HG03442 (cell line): ENCODE results near the gene ALDH1L1.

Experiments used
- ATAC-seq: cut with Tn5 transposase; IDR thresholded peaks from one replicate; pipeline ENCODE4 v1.9.1; 2021; ENCODE audit warnings: mild to moderate bottlenecking, moderate library complexity; ENCODE audit not compliant: unreplicated experiment

The ALDH1L1 gene

DNA sequence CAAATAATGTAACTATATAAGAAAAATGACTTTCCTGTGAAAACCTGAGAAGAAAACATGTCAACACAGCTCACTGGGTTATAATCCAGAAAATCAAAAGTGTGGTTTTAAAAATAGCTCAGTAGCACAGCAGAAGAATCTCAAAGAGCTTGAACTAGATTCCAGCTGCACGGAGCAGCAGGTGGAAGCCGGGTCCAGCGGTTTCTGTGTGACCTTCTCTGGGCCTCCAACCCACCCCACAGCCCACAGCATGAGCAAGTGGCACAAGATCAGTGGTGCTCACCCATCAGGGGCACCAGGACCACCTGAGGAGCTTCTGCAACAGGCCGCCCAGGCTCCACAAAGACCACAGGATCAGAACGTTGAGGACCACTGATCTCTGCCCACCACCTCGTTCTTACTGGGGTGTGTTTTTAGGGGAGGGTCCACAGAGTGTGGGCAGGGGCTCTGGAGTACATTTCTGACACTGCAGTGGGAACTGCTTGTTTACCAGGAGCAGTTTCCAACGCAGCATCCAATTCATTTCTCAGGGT is 119.7 kb downstream of the ALDH1L1 start:
- ATAC-seq, result no peak

DNA sequence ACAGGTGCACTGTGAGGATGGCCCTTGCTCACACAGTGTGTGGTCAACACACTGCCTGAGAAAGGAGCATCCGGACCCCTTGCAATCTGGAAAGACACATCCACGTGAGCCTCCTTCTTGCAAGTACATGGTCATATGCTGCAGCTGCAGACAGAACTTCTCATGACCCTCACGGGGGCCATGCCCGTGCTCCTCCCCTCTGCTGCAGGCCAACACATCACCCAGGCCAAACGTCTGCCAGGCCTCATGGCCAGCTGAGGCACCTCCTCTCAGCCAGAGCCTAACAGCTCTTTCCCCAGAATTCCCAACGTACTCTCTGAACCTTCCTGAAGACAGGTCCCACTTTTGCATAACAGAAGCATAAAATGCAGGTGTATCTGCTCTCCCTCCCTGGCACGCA is 121.7 kb downstream of the ALDH1L1 start:
- ATAC-seq, result no peak

DNA sequence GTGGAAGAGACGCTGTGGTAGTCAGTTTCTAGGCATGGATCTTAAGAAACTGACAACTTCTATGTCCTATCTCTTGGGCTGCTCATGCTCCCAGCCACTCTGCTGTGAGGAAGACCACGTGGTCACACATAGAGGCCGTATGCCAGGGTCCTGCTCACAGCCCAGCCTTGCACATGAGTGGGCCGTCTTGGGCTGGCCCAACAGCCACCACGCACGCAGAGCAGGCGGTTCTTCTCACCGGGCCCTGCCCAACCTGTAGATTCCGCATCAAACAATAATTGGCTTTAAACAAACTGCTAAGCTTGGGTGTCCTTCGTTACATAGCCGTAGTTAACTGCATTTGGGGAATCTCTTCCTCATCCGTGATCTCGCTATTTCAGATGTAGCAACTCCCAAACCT is 122.5 kb downstream of the ALDH1L1 start:
- ATAC-seq, result no peak

DNA sequence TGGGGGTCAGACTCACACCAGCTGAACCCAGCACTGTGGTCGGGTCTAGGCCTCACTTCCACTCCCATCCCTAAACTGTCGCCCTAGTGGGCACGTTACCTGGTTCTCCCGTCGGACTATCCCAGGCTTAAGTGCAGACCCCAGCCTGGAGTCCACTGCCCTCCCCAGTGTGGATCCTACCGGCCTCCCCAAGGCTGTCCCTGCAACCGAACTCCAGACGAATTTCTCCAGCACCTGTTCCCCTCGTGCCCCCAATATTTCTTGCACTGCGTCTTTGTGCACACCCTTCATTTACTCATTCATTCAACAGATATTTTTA is 122.9 kb downstream of the ALDH1L1 start:
- no peak for ATAC-seq

DNA sequence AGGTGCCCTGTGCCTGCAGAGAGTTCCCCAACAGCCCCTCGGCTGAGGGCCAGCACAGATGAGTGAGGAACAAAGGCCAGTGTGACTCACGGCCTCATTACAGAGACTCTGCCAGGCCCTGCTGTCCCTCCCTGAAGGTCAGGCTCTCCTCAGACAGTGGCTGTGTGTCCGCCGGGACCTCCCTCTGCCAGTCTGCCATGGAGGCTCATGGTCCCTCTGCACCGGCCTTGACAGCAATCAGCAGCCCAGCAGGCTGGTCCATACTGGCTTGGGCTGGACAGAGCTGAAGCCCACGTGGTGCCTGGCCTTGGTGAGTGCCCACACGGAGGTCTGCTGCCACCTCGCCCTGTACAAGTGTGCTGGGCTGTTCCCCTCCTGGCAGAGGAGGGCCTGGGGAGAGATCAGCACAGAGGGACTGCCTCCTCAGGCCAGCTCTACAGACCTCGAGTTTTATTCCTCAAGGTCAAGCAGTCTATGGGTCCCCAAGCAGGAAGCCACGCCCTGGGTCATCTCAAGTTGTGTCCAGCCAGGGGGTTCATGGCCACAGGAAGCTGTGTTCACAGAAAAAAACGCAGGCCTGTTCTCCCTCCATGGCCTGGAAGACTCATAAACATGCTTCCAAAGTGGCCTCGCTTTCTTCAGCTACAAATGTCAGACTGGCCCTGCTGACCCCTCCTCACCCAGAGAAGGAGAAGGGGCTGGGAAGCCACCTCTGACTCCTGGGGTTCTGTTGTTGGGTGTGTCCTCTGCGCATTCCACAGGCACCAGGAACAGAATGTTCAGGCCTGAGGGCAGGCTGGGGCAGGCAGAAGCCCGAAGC is 123.5 kb downstream of the ALDH1L1 start:
- no peak for ATAC-seq

DNA sequence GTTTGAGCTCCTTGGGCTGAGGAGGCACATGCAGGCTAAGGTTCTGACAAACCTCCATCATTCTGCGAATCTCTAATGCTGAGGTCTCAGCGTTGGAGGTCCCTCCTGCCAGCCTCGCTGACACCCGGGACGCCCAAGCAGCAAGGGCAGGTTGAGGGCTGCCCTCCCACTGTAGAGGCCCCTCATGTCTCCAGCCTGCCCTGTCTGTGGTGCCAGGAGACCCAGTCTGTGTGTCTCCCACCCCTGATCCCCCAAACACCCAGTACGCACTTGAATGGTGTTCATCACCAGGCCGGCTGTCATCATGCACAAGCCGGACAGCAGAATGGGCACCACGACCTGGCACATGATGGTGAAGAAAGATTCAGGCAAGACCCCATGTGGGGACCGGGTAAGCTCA is 124.3 kb downstream of the ALDH1L1 start:
- ATAC-seq, result no peak

DNA sequence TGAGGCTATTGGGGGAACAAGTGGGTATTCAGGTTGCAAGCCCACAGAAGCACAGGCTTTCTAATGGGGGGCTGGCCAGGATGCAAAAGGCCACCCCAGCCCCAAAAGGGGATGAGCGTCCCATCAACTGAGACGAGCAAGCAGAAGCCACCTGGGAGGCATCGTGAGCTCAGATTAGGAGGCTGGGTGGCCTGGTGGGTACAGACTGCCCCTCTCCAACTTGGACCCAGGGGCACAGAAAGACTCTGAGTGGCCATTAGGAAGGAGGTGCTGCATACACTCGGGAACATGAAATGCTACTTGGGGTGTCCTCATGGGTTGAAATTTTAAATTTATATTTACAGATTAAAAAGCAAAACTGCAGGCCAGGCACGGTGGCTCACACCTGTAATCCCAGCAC is 125.5 kb downstream of the ALDH1L1 start:
- ATAC-seq, result no peak

DNA sequence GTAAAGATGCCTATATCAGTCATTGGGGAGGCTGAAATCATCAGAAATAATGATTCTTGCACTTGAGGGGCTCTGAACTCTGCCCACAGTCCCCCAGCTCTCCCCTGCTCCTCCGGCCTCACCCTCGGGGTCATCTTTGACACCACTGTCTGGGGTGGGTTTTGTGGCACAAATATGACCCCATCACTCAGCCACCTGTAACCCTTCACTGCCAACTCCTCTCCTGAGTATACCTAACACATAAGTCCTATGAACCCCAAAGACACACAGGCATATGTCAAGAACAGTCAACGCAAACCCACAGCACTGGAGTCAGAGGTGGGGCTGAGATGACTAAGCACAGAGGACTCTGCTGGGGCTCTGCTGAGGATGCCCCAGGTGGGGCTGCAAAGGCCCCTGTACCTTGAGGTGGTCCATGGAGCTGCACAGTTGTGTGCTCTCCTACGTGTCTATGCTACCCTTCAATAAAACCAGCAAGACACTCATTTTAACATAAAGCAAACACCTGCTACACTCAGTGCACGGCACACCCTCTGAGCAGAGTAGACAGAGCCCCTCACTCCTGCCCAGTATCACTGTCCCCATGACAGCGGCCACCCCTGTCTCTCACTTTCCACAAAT is 126.3 kb downstream of the ALDH1L1 start:
- no peak for ATAC-seq
